WI38 (cell line): ENCODE results near the gene CFAP58.

Source experiments
- H3K4me3 ChIP-seq: 2 replicates; pipeline ENCODE4 v1.5.1; 2011; ENCODE audit warnings: low read depth, mild to moderate bottlenecking, control low read depth, low read length
- CTCF ChIP-seq: IDR thresholded peaks from 2 replicates; pipeline ENCODE4 v1.5.1; 2012; ENCODE audit warnings: low read depth, mild to moderate bottlenecking, control low read depth, low read length

CFAP58 gene

GRCh38 chr10:104424719-104425118 lies 71.1 kb downstream of the CFAP58 start:
- no peak for TF ChIP-seq CTCF

GRCh38 chr10:104427989-104428388 lies 74.4 kb downstream of the CFAP58 start:
- no peak for TF ChIP-seq CTCF

More at GRCh38 chr10:104424719-104425118, 71.1 kb downstream of the CFAP58 start:
- no peak overlapping the region for H3K4me3 ChIP-seq

GRCh38 chr10:104429846-104430245 lies 76.2 kb downstream of the CFAP58 start:
- TF ChIP-seq CTCF = no peak
- H3K4me3 ChIP-seq = no peak overlapping the region

More at GRCh38 chr10:104427989-104428388, 74.4 kb downstream of the CFAP58 start:
- H3K4me3 ChIP-seq = no peak overlapping the region

- no peak for TF ChIP-seq CTCF
Measured at GRCh38 chr10:104430360-104430759, 76.7 kb downstream of the CFAP58 start.

GRCh38 chr10:104433669-104434068 lies 80.0 kb downstream of the CFAP58 start:
- no peak overlapping the region for H3K4me3 ChIP-seq
- TF ChIP-seq CTCF = no peak

More at GRCh38 chr10:104430360-104430759, 76.7 kb downstream of the CFAP58 start:
- no peak overlapping the region for H3K4me3 ChIP-seq

GRCh38 chr10:104434601-104435000 lies 81.0 kb downstream of the CFAP58 start:
- no peak for TF ChIP-seq CTCF
- H3K4me3 ChIP-seq = no peak overlapping the region

- no peak for TF ChIP-seq CTCF
- no peak overlapping the region for H3K4me3 ChIP-seq
Measured at GRCh38 chr10:104435822-104436221, 82.2 kb downstream of the CFAP58 start.
